ENCODE measurements around the gene POLR3A. TPM values are rescaled to one million over a fixed set of nuclear protein-coding genes. Genes with fewer than 3 reads are reported as not detected.

The POLR3A gene
- total and polyA plus RNA-seq, 8 donors = 14.0 to 19.5 (median 17.6) TPM

DNA sequence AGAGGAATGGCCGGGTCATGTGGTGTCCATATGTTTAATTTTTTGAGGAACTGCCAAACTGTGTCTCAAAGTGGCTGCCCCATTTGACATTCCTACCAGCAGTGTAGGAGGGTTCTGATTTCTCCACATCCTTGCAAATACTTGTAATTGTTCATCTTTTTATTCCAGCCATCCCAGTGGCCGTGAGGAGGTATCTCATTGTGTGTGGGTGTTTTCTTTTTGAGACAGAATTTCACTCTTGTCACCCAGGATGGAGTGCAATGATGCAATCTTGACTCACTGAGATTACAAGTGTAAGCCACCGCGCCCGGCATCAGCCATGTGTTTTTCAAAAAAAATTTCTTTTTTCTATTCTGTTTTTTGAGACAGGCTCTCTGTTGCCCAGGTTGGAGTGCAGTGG is 64.0 kb downstream of the POLR3A start:
- DNase-seq = no peak
- Histone ChIP-seq H3K4me3 (no peak overlapping the region), H3K4me1 (no peaks in the 10 kb centered on the region), H3K36me3 (no peaks in the 10 kb centered on the region), H3K9me3 (no peaks in the 10 kb centered on the region), H3K27me3 (no peaks in the 10 kb centered on the region), H3K27ac (no peak overlapping the region)
- TF ChIP-seq, protein P1, sequence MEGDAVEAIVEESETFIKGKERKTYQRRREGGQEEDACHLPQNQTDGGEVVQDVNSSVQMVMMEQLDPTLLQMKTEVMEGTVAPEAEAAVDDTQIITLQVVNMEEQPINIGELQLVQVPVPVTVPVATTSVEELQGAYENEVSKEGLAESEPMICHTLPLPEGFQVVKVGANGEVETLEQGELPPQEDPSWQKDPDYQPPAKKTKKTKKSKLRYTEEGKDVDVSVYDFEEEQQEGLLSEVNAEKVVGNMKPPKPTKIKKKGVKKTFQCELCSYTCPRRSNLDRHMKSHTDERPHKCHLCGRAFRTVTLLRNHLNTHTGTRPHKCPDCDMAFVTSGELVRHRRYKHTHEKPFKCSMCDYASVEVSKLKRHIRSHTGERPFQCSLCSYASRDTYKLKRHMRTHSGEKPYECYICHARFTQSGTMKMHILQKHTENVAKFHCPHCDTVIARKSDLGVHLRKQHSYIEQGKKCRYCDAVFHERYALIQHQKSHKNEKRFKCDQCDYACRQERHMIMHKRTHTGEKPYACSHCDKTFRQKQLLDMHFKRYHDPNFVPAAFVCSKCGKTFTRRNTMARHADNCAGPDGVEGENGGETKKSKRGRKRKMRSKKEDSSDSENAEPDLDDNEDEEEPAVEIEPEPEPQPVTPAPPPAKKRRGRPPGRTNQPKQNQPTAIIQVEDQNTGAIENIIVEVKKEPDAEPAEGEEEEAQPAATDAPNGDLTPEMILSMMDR (IDR thresholded peaks at IDR 0.05) = no peak
- peak; percentile 15 for ATAC-seq
- intact Hi-C loops (cut with DNase I) = no loop called here

DNA sequence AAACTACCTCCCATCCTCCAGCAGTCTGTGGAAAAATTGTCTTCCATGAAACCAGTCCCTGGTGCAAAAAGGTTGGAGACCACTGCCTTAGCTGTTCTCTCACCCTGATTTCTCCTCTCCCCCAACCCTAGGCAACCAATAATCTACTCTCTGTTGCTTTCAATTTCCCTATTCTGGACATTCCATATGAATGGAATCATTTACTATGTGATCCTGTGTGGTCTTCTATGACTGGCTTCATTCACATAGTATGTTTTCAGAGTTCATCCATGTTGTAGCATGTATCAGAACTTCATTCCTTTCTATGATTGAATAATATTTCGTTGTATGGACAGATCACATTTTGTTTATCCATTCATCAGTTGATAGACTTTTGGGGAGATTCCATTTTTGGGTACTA is 64.5 kb downstream of the POLR3A start:
- intact Hi-C loops (cut with DNase I) = no loop called here
- ATAC-seq (no peak), DNase-seq (no peak)
- H3K27me3 ChIP-seq = no peaks in the 10 kb centered on the region
- TF ChIP-seq, protein P1 (IDR thresholded peaks at IDR 0.05) = no peak
- H3K4me1 ChIP-seq = no peaks in the 10 kb centered on the region
- H3K27ac ChIP-seq = no peak overlapping the region
- no peaks in the 10 kb centered on the region for H3K36me3 ChIP-seq
- H3K9me3 ChIP-seq = no peaks in the 10 kb centered on the region
- no peak overlapping the region for H3K4me3 ChIP-seq

DNA sequence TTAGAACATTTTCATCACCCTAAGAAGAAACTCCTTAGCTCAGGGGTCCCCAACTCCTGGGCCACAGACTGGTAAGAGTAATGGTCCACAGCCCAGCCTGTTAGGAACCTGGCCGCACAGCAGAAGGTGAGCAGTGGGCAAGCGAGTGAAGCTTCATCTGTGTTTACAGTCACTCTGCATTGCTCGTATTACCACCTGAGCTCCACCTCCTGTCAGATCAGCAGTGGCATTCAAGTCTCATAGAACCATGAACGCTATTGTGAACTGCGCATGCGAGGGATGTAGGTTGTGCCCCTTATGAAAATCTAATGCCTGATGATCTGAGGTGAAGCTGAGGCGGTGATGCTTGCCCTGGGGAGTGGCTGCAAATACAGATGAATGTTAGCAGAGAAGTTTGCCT is 65.4 kb downstream of the POLR3A start:
- Histone ChIP-seq H3K4me3 (no peak overlapping the region), H3K27ac (no peak overlapping the region), H3K27me3 (no peaks in the 10 kb centered on the region), H3K4me1 (no peaks in the 10 kb centered on the region), H3K36me3 (no peaks in the 10 kb centered on the region), H3K9me3 (no peaks in the 10 kb centered on the region)
- intact Hi-C loops (cut with DNase I) = no loop called here
- TF ChIP-seq, protein P1 (IDR thresholded peaks at IDR 0.05) = no peak
- ATAC-seq = no peak
- DNase-seq = no peak

DNA sequence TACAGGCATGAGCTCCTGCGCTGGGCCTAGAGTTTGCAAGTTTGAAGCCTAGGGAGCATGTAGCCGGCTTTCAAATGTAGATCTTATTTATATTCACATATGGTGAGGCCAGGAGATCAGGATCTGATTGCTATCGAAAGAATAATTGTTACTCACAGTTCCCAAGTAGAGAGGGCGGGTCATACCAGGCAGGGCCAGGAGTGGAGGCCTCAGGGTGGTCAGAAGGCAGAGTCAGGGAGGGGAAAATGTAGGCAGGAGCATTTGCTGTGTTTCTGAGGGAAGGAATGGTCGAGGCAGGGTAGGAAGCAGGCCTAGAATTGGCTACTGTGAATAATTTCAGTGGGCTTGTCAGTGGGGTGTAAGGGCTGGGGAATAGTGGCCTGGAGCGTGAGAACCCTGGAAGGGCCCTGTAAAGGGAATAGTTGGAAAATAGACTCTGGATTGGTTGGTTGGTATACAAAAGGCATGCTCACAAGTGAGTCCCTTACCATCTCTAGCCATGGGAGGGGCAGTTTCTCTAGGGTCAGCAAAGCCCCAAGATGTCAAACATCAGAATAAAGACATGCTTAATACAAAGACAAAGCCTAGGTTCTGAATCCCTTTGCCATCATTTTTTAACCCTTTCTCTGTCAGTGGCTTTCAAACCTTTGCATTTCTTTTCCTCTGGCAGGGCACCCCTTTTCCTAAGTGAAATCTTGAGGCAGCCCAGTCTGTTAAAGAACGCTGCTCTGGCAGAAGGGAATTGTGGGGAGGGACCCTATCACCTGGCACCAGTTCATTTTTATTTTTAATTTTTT is 66.8 kb downstream of the POLR3A start:
- TF ChIP-seq, protein P1 (IDR thresholded peaks at IDR 0.05) = no peak
- intact Hi-C loops (cut with DNase I) = no loop called here
- no peak overlapping the region for H3K27ac ChIP-seq

DNA sequence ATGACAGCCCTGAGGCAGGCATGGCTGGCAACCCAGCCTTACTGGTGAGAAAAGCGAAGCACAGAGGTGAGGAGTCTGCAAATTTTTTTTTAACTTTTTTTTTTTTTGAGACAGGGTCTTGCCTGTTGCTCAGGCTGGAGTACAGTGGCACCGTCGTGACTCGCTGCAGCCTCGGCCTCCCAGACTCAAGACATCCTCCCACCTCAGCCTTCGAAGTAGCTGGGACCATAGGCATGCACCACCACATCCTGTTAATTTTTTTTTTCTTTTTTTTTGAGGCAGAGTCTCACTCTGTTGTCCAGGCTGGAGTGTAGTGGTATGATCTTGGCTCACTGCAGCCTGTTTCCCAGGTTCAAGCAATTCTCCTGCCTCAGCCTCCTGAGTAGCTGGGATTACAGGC is 67.6 kb downstream of the POLR3A start:
- no peak overlapping the region for H3K27ac ChIP-seq
- DNase-seq (no peak), ATAC-seq (no peak)
- no peaks in the 10 kb centered on the region for H3K36me3 ChIP-seq
- H3K27me3 ChIP-seq = no peaks in the 10 kb centered on the region
- intact Hi-C loops (cut with DNase I) = no loop called here
- TF ChIP-seq, protein P1 (IDR thresholded peaks at IDR 0.05) = no peak
- H3K4me3 ChIP-seq = no peak overlapping the region
- no peaks in the 10 kb centered on the region for H3K9me3 ChIP-seq
- no peaks in the 10 kb centered on the region for H3K4me1 ChIP-seq

More for the DNA sequence above, 66.8 kb downstream of the POLR3A start:
- DNase-seq = no peak
- Histone ChIP-seq H3K27me3 (no peaks in the 10 kb centered on the region), H3K4me1 (no peaks in the 10 kb centered on the region), H3K9me3 (no peaks in the 10 kb centered on the region), H3K4me3 (no peak overlapping the region), H3K36me3 (no peaks in the 10 kb centered on the region)
- ATAC-seq = no peak
